ENCODE measurements around the gene TSPO2.

- no peak for TF ChIP-seq CSDC2 (CRISPR knock-in tag; IDR thresholded peaks at IDR 0.05)
- TF ChIP-seq ZNF565 (CRISPR knock-in tag; conservative IDR thresholded peaks at IDR 0.05; ENCODE audit: low read depth): no peak
- TF ChIP-seq ZNF8 (CRISPR knock-in tag; IDR thresholded peaks at IDR 0.05): no peak
- TF ChIP-seq ZFP30 (CRISPR knock-in tag; IDR thresholded peaks at IDR 0.05): no peak
- no peak for TF ChIP-seq BACH2 (CRISPR knock-in tag; IDR thresholded peaks at IDR 0.05; ENCODE audit: borderline replicate concordance)
- TF ChIP-seq, protein P1, sequence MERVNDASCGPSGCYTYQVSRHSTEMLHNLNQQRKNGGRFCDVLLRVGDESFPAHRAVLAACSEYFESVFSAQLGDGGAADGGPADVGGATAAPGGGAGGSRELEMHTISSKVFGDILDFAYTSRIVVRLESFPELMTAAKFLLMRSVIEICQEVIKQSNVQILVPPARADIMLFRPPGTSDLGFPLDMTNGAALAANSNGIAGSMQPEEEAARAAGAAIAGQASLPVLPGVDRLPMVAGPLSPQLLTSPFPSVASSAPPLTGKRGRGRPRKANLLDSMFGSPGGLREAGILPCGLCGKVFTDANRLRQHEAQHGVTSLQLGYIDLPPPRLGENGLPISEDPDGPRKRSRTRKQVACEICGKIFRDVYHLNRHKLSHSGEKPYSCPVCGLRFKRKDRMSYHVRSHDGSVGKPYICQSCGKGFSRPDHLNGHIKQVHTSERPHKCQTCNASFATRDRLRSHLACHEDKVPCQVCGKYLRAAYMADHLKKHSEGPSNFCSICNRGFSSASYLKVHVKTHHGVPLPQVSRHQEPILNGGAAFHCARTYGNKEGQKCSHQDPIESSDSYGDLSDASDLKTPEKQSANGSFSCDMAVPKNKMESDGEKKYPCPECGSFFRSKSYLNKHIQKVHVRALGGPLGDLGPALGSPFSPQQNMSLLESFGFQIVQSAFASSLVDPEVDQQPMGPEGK (CRISPR knock-in tag; IDR thresholded peaks at IDR 0.05; ENCODE audit: borderline replicate concordance): no peak
- TF ChIP-seq, protein P2, sequence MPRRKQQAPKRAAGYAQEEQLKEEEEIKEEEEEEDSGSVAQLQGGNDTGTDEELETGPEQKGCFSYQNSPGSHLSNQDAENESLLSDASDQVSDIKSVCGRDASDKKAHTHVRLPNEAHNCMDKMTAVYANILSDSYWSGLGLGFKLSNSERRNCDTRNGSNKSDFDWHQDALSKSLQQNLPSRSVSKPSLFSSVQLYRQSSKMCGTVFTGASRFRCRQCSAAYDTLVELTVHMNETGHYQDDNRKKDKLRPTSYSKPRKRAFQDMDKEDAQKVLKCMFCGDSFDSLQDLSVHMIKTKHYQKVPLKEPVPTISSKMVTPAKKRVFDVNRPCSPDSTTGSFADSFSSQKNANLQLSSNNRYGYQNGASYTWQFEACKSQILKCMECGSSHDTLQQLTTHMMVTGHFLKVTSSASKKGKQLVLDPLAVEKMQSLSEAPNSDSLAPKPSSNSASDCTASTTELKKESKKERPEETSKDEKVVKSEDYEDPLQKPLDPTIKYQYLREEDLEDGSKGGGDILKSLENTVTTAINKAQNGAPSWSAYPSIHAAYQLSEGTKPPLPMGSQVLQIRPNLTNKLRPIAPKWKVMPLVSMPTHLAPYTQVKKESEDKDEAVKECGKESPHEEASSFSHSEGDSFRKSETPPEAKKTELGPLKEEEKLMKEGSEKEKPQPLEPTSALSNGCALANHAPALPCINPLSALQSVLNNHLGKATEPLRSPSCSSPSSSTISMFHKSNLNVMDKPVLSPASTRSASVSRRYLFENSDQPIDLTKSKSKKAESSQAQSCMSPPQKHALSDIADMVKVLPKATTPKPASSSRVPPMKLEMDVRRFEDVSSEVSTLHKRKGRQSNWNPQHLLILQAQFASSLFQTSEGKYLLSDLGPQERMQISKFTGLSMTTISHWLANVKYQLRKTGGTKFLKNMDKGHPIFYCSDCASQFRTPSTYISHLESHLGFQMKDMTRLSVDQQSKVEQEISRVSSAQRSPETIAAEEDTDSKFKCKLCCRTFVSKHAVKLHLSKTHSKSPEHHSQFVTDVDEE (CRISPR knock-in tag; IDR thresholded peaks at IDR 0.05): no peak
- no peak for TF ChIP-seq ZNF70 (CRISPR knock-in tag; IDR thresholded peaks at IDR 0.05)
- no peak for TF ChIP-seq ZFP3 (CRISPR knock-in tag; IDR thresholded peaks at IDR 0.05)
These were observed 5.0 kb upstream of the TSPO2 start for GRCh38 chr6:41037107-41037900.
